NT2/D1 (cell line): ENCODE measurements around the gene KRT71.

Experiments
- SUZ12 ChIP-seq: IDR thresholded peaks from 2 replicates; pipeline ENCODE4 v1.6.1; 2011; ENCODE audit not compliant: insufficient read length, insufficient read depth; ENCODE audit errors: extremely low read depth
- YY1 ChIP-seq: IDR thresholded peaks from 2 replicates; pipeline ENCODE4 v1.6.1; 2011; ENCODE audit not compliant: insufficient read length, insufficient read depth
- ZNF274 ChIP-seq: IDR thresholded peaks from 2 replicates; pipeline ENCODE4 v1.6.1; 2011; ENCODE audit warnings: mild to moderate bottlenecking, low read depth, low read length

DNA sequence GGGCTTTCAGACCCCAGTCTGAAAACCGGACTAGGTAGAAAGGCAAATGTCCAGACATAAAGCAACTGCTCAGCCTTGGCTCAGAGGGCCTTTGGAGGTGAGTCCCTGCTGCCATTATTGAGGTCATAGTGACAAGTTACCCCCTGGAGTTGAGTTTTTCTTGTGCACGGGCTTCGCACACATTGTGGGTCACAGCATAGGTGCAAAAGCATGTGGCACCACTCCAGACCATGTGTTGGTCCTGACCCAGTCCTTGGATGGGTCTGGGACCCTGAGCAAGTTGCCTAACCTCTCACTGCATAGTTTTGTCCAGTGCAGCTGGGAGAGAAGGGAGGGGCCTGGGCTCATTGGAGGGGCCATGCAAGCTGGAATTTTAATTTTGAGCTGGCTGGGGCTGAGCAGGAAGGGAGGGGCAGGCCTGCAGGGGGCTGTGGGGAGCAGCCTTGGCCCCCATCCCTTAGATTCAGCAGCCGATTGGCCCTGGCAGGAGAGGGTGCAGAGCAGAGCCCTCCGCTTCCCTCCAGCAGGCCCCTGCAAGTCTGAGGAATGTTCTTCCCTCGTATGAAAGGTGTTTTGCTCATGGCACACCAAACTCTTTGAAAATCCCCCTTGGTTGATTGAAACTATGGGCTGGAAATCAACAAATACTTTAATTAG lies 28.6 kb downstream of the KRT71 start:
- TF ChIP-seq YY1 (no peak), ZNF274 (no peak), SUZ12 (no peak)
